DMS 273 (cell line): Measurements from ENCODE around the gene KCNT1.

ENCODE experiments used
- DNase-seq: peaks from one replicate; lab custom pipeline; 2025; ENCODE audit not compliant: unreplicated experiment; lab: John Stamatoyannopoulos, UW

KCNT1 gene

DNA sequence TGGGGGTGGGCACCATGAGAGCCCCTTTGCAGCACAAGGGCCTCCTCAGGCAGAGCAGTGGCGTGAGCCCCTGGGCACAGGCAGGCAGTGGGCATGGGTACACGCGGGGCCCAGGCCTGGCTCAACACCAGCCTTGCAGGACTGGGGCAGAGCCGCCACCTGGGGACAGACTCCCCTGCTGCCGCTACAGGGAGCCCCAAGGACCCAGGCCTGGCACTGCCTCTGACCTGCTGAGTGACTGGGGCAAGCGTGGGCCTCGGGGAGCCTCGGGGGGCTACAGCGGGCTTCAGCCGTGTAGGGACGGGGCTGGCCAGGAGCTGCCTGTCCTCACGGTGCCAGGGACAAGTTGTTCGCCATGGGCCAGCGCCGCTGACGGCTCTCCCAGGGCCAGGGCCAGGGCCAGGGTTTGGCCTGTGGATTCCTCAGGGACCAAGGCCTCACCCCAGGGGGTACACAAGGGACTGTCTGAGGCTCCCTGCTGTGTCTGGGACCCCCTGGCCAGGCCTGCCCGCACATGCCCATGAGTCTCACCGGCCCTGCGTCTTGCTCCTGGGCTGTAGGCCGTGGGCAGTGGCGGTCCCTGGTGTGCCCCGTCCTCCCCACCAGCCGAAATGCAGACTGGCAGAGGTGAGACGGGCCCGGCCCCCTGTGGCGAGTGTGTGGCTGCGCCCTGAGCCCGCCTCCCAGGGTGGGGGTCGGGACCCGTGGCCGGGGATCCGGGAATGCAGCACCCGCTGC lies 42.5 kb downstream of the KCNT1 start:
- DNase-seq = no peak

DNA sequence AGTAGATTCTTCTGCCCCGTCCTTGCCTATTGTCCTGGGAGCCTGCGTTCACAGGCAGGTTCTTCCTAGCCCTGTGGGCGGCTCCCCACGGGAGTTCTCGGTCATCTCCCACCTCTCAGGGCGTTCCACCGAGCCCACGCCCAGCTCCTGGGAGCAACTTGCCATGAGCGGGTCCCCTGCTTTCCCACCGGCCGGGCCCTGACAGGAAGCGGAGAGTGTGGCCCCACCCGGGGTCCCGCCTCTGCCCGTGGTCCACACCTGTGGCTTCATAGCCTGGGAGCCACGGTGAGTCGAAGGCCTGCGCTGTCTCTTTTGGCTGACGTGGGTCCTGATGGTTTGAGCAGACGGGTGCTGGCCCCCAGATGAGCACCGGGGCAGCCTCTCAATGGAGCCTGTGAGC lies 43.2 kb downstream of the KCNT1 start:
- DNase-seq = no peak

DNA sequence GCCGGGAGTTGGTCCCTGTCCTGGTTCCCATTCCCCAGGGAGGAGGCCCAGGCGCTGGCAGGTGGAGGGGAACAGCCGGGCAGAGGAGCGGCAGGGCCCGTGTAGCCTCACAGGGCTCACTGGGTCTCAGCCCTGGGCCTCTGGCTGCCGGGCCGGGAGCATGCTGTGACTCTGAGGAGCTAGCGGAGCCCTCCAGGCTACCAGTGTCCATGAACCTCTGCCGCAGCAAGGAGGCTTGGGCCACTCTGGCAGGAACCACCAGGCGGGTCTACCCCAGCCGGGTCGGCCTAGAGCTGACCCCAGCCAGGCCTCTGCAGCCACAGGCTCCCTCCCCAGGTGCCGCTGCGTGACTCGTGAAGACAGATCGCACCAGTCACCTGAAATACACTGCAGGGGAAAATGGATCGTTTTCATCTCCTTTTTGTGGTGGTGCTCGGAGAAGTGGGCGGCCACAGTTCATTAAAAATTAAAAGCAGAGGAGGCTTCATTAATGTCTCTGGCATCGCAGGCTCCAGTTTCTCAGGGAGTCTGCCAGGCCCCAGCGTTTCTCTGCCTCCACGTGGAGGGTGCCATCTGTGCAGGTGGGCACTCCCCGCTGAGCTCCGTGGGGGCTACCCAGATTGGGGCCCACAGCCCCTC lies 43.8 kb downstream of the KCNT1 start:
- no peak for DNase-seq

DNA sequence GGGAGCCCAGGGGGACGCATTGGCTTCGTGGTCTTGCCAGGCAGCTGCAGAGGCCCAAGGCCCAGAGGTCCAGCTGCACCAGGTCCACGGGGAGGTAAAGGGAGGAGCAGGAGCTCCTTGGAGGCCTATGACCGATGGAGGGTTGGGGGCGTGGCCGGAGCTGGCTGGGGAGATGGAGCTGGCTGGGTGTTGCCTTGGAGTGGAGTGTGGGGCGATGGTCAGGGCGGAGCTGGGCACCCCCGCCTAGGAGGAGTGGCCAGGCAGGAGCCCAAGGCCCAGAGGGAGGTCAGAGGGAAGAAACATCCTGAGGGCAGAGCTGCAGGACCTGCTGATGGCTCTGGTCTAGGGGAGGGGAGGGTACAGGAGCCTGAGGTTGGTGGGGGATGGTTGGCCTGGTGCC lies 44.6 kb downstream of the KCNT1 start:
- no peak for DNase-seq

DNA sequence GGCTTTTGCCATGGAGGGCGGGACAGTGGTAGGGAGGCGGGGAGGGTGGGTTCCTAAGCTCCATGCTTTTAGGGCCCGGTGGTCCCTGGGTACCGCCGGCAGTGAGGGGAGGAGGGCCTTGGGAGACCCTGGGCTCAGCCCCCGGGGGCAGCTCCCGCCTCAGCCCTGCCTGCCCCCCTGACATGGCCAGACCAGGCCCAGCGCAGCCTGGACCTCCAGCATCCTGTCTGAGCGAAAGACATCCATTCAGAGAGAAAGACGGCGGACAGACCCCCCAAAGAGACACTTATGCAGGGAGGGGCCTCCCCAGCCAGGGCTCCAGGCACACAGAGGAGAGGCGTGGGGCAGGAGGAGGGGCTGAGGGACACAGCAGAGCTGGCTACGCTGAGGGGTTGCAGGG lies 45.3 kb downstream of the KCNT1 start:
- no peak for DNase-seq

DNA sequence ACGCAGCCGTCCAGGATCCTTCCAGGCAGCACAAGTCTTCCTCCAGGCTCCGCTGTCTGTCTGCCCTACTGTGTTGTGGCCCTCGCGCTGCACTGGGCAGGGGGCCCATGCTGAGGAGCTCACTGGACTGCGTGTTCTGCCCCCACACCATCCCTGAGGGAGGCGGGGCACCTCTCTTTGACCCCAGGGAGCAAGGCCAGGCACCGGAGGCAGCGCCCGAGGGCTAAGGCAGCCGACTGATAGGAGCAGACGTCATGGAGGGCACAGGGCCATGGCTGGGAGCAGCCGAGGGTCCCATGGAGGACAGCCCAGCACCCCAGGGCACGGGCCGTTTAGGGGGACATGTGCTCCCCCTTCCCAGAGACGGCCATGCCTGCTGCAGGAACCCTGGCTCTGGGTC lies 46.7 kb downstream of the KCNT1 start:
- DNase-seq = no peak

DNA sequence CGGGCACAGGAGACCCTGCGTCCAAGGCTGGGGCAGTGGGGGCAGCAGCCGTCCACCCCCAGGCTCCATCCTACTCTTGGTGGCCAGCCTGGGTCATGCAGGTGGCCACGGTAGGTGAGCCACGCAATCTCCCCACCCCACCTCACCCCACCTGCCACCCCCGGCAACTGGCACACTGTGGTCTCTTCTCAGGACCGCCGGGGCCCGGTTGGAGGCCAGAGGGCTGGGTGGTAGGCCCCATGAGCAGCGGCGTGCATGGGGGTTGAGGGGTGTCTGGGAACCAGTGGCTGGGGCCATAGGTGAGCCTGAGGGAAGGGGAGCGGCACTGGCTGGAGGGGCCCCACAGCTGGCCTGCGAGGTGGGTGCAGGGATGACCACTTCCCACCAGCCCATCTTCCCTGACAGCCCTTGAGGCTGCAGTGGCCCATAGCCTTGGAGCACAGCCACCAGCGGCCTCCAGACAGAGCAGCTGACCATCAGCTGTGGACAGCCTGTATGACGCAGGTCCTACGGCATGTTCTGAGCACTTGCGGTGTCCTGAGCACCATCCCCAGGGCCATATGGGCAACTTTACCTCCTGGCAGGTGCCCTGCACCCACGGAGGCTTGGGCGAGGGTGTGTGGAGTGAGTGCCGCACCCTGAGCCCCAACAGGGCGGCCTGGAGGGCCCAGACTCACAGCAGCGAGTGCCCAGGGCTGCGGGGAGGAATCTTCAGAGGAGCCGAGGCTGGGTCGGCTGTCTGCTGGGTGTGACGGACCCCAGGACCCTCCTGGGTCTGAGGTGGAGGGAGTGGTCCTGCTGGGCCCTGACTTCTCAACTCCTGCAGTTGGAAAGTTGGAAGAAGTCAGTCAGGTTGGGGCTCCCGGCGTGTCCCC lies 47.4 kb downstream of the KCNT1 start:
- DNase-seq = no peak

DNA sequence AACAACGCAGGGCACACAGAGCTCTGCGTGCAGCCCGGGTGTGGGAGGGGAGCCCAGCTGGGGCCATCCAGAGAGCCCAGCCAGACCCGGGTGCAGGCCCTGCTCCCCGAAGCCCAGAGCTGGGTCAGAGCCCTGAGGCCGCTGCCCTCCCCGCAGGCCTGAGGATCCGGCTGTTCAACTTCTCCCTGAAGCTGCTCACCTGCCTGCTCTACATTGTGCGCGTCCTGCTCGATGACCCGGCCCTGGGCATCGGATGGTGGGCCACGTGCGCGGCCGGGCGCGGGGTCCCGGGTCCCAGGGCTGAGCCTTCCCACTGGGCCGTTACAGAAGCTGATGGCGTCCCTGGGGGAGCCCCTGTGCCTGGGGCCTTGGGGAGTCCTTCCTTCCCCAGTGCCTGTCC lies 48.8 kb downstream of the KCNT1 start:
- DNase-seq = no peak

DNA sequence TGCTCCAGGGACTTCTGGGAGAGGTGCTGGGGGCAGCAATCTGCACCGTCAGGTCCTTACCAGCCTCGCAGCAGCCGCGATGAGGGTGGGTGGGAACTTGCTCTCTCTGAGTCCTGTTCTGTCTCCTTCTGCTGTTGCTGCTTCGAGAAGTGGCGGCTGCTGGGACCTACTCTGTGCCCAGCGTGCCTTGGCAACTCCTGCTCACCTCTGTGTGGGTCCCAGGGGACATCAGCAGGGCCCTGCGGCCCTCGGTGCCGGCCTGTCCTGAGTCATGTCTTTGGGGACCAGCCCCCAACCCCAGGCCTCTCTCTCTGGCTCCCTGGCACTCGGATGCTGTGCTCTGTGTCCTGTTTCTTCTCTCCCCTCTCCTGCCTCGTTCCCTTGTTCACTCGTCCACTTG lies 49.5 kb downstream of the KCNT1 start:
- no peak for DNase-seq

DNA sequence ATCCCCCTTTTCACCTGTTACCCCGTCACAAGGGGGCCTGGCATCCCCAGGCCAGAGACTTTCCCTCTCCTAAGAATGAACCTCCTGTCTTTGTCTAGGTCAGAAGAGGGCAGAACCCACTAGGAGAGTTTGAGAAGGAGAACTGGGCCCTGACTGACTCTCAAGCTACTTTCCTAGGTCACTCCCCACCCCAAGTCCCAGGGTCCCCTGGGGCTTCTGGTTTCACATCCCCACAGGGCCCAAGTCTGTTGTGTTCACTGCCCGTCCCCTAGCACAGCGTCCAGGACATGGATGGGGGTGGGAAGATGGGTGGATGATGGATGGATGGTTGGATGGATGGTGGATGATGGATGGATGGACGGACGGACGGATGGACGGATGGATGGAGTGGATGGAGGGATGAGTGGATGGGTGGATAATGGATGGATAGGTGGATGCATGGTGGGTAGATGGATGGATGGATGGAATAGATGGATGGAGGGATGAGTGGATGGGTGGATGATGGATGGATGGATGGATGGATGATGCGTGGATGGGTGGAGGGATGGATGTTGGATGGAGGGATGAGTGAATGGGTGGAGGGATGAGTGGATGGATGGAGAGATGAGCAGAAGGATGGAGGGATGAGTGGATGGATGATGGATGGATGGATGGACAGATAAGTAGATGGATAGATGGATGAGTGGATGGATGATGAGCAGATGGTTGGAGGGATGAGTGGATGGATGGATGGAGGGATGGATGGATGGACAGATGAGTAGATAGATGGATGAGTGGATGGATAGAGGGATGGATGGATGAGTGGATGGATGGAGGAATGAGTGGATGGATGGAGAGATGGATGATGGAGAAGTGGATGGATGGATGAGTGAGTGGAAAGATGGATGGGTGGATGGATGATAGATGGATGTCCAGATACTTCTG lies 50.6 kb downstream of the KCNT1 start:
- DNase-seq = no peak

DNA sequence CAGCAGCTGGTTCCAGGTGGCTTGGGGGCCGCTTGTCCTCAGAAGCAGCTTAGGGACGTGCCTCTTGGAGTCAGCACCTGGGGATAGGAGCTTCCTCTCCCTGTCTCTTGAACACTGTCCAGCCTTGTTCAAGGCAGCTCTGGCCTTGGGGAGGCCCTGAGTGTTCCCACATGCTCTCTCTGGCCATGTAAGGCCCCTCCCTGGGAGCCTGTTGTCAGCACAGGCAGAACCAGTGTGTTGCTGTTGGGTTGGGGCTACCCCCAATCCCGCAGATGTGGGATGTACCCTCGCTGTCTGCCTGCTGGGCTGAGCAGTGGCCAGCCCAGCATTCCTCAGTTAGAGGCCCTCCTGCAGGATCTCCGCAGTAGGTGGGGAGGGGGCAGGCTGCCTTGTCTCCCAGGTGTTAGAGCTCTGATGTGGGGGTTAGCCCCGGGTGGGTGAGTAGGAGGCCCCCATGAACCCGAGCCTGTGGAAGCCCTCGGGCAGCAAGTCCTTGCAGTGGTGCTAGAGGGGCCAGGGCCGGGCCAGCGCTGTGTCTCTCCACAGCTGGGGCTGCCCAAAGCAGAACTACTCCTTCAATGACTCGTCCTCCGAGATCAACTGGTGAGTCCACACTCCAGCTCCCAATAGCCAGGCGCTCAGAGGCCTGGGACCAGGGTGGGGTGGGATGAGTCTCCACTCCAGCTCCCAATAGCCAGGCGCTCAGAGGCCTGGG lies 51.6 kb downstream of the KCNT1 start:
- no peak for DNase-seq

DNA sequence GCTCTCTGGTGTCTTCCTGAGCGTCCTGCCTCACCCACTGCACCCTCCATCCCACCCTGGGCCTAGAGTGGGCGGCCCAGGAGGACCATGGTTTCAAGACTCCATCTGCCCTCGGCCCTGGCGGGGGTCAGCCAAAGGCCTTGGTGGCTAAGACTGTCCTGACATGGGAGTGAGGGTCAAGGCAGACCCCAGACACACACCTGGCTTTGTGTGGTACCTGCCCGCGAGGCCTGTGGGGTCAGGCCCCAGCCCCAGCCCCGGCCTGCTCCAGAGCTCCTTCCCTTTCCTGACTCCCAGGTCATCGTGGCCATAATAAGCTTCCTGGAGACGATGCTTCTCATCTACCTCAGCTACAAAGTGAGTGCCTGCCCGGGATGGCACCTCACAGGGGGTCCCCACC lies 54.6 kb downstream of the KCNT1 start:
- no peak for DNase-seq

DNA sequence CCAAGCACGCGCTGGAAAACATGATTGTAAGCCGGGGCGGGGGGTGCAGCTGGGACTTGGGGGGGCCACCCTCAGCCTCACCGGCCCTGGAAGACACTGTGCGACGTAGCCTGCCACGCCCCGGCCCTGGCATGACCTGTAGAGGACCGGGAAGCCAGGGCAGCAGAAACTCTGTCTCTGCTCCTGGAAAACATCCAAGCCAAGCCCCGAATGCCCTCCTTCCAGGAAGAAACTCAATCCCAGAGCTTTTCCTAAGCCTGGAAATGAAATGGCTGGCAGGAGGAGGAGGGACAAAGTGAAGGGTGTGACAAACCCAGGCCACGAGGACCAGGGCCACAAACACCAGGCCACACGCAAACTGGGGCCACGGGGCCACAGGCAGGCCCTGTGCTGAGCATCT lies 55.4 kb downstream of the KCNT1 start:
- DNase-seq = peak; percentile 48

DNA sequence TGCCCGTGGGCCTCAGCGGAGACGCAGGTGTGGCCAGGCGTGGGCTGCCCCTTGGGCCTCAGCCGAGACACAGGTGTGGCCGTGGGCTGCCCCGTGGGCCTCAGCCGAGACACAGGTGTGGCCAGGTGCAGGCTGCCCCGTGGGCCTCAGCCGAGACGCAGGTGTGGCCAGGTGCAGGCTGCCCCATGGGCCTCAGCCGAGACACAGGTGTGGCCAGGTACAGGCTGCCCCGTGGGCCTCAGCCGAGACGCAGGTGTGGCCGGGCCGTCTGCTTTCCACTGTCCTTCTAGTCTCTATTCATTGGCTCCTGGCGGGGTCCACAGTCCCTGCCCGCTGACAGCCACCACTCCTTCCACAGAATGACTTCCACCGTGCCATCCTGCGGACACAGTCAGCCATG lies 56.1 kb downstream of the KCNT1 start:
- no peak for DNase-seq

DNA sequence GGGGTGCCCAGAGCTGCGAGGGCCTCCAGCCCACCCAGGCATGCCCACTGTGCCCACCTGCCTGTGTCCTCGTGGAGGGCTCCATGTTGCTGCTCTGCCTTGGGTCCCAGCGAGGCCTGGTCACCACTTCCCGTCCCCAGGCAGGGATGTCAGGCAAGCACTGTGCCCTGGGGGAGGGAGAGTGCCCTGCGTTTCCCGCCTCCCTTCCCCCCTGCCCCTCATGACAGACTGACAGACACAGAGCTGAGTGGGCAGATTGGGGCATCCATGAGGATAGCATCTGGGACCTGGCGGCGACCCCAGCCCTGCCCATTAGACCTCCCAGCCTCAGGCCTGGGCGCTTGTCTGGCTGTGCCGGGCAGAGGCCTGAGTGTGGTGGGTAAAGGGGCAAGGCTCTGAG lies 56.9 kb downstream of the KCNT1 start:
- no peak for DNase-seq

DNA sequence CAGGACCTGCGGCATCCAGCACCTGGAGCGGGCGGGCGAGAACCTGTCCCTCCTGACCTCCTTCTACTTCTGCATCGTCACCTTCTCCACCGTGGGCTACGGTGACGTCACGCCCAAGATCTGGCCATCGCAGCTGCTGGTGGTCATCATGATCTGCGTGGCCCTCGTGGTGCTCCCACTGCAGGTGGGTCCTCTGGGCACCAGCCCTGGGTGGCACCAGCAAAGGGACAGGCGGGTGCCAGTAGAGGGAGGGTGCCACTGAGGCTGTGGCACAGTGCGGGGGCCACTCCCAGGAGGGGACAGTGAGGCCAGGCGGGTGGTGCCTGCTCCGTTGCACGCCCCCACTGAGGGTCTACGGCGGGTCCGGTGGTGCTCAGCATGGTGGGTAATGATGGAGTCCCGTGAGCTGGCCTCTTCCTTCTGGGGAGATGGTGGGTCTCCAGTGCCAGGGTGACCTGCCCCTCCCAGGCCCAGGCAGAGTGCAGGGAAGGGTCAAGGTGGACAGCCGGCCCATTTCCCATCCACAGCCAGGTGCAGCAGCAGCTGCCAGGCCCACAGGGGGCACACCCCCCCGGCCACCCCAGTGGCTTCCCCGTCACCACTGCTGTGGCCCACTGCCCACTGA lies 57.8 kb downstream of the KCNT1 start:
- no peak for DNase-seq

DNA sequence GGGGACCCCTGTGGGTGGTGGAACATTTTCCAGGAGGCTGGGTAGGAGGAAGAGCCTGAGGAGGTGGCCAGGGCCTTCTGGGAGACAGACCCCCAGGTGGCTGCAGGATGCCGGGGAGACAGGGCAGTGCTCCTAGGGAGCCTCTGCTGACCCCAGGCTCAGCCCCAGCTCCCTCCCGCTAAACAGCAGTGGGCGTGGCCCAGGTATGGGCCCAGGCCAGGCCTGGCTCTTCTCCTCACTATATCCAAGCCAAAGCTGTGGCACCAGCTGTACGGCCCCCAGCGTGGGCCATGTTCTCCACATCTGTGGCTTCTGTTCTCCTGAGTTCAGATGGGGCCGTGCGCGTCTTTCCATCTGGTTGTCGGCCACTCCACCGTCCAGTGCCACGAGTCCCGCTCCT lies 58.5 kb downstream of the KCNT1 start:
- DNase-seq = peak; percentile 28

DNA sequence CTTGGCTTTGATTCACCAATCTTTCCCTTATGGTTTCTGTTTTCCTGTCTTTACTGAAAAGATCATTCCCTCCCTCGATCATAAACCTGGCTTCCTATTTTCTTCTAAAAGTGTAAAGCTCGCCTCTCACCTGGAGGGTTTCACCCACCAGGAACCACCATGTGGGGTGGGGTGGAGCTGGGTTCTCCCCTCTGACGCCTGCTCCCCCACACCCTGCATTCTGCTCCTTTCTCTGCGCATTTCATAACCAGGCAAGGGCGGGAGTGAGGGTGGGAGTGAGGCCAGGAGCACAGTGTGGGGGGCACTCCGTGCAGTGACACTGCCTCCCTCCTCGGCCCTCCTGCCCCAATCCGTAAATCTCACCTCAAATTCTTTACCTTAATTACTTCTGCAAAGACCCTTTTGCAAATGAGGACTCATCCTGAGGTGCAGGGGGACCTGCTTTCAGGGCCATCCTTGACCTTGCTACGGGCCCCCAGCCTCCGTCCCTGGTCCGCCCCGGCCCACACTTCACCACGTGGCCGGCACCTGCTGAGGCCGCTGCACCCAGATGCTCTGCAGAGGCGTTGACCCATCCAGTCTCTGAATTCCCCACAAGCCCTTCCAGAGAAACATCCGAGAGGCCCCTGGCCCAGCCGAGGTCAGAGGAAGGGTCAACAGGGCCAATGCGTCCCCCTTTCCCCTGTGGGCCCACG lies 59.3 kb downstream of the KCNT1 start:
- DNase-seq = no peak

DNA sequence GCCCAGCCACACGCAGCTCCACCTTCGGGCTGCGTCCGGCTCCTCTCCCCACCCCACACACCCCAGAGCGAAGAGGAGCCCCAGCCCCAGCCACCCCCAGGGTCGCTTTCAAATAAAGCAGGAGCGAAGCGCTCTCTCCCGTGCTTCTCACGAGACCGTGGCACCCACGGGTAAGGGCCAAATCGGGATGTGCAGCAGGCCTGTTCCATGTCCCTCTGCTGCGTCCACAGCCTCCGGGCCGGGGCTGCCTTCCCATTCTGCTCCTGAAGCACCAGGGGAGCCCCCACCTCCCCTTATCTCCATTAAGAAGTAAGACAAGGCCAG lies 59.8 kb downstream of the KCNT1 start:
- DNase-seq = no peak
